RKO (cell line): Measurements from ENCODE around the gene ASB2.

Source experiments
- DNase-seq: peaks from one replicate; pipeline ENCODE4 v3.0.0-alpha.2; 2016; ENCODE audit warnings: low spot score

ASB2 gene

DNA sequence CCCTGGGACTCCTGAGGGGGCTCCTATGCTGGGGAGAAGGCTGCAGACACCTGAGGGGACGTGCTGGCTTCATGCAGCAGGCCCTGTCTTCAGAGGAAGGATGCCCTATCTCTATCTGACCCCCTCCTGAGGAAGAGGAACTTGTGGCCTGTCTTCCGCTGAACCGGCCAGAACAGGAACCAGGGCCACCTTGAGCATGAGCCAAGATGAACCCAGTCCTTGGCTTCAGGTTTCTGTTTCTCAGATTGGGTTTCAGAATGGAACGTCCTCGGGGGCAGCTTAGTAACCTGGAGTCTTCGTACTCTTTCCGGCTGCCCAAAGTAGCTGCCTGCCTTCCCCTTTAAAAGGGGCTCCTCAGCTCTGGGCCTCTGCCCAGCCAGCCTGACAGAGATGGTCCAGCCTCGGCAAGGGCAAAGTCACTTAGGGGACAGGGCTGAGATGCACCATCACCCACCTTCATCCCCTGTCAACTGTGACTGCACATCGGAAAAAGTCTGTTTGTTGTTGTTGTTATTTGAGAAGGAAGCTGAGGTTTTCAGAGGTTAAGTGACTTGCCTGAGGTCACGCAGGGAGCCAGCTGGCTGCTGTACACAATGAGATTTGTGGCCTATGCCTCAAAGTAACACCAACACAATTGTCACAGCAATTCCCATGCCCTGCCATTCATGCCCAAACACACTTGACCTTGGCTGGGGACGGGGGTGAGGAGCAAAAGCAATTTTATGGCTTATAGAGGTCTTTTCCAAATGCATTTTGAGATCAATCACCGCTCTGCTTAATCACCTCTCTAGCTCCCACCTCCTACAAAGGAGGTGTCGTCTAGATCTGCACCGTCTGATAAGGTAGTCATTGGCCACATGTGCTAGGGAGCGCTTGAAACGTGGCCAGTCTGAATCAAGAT, 13.4 kb downstream of the ASB2 start:
- no peak for DNase-seq

DNA sequence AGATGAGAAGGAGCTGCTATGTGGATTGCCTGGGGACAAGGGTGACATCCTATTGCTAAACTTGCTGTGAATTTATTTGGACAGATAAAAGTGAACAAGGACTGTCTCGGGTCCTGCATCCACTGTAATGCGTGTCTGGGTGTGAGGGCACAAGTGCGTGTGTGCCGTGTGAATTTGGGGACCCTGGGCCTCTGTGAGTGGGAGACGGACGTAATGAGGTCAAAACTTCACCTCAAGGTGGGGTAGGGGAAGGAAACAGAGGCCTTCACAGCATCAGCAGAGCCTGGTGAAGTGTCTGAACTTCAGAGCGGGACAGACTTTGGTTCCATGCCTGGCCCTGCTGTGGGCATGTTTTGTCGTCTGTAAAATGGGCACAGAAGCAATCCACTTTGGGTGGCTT, 14.8 kb downstream of the ASB2 start:
- no peak for DNase-seq

DNA sequence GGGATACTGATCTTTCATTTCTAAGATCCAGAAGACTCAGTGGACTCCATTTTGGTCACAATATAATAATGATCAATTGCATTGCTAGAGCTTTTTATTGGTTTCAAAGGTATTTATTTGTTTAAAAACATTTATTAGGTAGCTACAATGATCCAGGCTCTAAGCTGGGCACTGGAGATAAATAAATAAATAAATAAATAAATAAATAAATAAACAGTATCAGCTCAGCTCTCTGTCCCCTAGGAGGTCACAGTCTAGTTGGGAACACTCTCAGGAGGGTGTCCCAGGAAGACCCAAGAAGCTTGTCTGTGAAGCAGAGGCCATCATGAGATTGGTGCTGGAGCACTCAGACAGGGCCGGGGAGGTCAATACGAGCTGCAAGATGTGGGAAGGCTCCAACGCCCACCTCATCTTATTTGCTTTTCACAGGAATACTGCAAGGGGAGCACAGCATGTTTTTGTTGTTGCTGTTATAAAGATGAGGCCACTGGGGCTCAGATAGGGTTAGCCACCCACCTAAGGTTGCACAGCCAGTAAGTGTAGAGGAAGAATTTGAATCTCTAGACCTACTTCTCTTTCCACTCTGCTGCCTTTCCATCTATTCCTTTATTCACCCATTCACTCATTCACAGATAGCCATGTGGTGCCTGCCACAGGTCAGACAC, 15.5 kb downstream of the ASB2 start:
- no peak for DNase-seq

DNA sequence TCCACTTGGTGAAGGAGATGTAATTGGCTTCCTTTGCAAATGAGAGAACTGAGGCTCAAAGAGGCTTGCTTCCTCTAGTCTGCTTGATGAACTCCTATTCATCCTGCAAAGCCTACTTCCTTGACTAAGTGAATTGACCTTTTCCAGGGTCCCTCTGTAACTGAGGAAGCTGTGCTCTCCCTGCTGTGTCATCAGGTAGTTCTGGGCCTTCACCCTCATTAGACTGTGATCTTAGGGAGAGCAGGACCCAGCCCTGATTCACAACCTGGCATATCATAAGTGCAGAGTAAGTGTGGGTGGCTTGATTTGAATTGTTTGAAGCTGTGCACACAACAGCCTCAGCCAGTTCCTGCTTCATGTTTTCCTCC, 16.3 kb downstream of the ASB2 start:
- DNase-seq, result no peak

DNA sequence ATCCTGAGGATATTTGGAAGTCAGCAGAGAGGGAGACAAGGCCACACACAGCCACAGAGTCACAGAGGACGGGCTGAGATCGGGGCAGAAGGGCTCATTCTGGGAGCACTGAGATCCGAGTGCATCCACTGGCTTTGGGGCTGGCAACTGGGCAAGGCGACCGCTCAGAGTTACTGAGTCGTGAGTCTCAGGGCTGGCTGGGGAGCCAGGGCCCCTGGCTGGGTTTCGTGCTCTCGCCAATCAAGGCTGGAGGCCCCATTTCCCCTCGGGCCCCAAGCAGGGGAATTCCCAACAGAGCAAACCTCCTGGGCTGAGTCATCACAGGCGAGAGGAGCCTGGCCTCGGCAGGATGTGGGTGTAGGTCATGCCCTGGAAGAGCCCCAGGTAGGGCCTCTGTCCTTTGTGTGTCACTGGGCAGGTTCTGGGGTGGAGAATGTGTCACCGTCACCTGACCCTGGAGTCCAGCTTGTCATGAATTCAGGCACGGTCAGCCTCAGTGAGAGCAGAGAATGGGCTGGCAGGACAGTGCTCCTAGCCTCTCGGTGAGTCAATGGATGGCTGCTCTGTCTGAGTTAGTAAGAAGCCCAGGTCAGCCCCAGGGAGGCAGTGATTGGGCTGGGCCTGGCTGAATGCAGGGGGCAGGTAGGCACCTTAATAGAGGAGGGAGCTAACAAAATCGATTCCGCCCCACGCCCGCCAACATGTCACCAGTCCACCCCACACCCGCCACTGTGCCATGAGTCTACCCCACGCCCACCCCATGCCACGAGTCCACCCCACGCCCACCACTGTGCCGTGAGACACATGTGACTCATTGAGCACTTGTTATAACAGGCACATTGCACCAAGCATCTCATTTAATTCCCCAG, 16.9 kb downstream of the ASB2 start:
- peak; percentile 89 for DNase-seq

DNA sequence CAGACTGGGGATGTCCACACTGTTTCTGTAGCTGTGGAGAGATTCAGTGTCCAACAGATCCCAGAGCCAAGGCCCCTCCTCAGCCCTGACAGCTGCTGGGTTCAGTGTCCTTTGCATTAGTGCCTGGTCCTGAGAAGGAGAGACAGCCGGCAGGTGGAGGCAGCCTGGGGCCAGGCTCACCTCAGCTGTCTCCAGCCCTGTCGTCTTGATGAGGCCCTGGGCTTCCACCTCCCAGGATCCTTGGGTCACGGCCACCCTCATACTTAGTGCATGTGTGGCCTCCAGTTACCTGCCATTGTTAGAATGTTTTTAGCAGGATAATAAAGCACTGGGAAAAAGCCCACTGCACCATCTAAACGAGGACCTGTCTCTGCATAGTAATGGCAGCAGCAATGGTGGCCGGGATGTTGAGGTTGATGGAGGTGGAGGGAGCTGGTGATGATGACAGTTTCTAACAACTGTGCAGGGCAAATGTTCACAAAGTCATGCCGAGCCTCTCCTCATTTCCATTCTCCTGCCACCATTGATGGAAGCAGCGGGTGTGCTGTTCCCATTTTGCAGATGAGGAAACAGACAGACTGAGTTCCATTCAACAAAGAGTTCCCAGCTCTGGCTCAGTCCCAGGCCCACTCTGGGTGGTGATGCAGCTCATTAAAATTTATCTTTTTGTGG, 17.7 kb downstream of the ASB2 start:
- no peak for DNase-seq

DNA sequence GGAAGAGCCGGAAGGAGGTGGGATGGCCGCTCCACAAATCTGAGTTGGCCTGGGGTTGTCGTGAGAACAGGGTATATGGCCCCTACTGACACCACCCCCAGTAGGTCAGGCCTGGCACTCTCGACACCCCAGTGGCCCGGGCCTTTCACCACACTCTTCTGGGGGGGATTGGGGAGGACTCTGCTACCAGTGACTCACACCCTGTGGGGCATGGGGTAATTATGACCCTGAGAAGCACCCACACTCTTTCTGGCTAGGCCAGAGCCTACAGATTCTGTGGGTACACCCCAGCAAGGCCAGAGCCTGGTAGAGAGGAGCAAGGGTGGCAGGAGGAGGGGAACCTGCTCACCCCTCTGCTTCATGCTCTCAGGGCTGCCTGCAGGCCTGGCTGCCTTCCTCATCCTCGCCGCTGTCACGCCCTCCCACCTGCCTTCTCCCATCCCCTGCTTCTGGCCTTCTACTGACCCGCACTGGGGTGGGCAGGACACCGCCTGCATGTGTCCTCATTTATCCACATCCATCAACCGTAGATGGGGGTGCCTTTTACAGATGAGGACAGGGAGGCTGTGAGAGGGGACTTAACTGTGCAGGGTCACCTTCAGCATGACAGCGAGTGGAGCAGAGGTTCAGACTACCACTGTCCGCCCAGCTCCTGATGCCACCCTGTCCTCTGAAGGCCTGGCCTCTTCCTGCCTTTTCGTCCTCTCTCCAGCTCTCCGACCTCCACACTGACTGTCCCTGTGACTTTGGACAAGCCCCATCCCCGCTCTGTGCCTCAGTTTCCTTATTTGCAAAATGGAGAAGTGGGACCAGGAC, 18.4 kb downstream of the ASB2 start:
- no peak for DNase-seq

DNA sequence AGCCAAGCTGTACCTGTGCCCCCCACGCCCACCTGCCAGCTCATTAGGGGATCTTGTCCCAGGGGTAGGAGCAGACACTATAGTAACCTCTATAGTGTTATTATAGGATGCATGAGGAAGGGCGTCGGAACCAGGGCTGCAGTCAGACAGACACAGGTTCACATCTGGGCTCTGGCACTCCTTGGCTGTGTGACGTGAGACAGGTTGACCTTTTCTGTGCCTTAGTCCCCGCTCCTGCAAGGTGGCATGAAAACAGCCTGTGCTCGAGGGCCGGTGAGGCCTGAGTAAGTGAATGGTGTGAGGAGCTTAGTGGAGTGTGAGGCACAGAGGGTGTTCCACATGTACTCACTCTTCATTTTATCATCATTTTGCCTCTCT, 19.0 kb downstream of the ASB2 start:
- DNase-seq, result no peak

DNA sequence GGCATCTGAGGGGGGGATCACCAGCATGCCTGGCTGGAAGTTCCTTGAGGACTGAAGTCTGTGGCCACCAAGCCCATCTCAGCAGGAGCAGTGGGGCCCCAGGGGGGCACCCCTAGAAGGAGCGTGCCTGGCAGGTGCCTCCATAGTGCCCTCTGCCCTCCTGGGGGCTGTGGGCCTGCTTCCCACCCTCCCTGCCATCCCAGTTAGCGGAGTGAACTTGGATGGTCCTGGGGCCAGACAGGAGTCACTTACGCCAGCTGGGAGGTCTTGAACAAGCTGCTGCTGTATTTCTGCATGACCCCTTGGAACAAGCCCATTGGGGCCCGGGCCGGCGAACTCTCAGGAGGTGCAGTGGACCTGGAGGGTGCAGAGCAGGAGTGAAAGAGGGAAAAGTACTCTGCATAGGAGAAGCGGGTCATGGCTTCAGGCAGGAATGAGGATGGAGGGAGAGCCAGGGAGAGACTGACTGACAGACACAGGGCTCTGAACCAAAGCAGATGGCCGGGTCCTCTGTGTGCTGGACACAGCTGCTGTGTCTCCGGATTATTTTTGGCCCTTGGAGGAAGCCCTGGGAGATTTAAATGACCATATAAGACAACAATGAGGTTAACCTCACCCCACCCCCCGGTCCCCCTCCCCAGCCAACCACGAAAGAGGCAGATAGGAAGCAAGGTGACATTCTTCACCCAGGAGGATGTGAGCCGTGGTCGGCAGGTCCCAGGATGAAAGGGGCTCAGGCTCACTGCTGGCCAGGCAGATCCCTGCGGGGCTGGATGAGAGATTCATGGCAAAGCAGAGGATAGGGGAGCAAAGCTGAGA, 19.6 kb downstream of the ASB2 start:
- no peak for DNase-seq

DNA sequence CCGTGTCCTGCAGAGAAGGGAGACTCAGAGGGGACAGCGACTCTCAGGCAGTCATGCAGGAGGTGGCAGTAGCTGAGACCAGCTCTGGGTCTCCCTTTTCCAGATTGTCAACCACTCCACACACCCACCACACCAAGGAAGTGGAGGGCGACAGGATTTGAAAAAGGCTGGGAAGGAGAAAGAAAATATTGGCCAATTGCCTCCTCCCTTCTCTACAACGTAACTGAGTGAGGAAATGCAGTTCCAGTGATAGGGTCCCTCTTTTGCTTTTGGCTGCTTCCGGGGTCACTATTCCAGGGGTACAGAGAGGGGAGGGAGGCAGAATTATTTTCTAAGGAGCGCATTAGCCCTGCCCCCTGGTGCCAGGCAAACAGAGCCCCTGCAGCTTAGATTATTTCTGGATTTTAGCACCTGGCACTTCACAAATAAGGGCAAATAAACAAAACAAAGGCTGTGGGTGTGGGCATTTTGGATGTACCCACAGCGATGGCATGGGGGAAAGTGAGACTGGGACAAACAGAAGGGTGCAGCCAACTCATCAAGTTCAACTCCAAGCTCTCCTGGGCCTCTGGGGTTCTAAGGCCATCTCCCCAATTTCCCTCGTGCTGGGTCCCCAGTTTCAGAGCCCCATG, 20.4 kb downstream of the ASB2 start:
- DNase-seq, result no peak

DNA sequence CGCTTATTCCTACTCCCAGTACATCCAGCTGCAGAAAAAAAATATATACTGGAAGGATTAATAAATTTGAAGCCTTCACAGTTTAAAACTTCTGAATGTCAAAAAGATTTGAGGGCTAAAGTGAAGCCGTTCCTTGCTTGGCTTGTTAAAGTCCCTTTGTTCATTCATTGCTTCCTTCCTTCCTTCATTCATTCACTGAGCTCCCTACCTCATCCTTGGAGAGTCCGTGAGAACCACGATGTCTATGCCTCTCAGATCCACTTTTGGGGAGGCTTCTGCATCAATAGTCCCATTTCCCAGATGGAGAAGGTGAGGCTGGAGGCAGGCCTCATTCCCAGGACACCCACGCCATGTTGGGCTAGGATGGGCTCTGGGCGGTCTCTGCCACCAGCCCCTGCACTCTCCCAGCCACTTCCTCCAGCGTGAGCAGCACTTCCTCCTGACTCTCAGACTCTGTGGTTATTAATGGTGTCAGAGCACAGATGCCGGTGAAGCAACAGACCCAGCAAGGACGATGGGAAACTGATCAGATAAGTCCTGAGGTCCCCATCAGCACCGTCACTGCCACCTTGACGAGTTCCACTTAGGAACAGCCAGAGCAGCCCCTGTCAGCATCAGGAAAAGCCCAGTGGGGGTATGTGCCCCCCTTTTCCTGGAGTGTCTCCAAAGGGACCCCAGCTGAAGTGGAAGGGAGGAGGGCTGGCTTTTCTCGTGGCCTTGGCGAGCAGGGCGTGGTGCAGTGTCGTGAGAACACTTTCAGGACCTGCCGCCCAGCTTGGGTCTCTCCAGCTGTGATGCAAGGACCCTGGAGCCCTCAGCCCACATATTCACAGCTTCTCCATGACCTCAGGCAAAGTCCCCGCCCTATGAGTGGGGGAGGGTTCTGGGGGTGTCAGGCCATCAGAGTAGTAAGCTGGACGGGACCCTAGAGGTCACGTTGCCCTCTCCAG, 21.2 kb downstream of the ASB2 start:
- DNase-seq, result no peak

DNA sequence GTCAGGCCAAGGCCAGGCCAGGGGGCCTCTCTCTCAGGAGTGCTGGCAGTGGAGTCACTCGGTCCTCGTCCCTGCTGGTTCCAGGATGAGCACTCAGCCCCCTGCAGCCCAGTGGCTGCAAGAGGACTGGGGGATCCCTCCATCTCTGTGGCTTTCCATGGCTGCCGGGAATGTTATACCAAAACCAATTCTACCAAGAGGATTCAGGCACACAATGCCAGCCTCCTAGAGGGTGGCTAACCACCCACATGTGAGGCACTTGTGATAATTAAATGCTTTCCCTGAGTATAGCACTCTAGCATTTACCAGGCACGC, 21.9 kb downstream of the ASB2 start:
- DNase-seq, result no peak

DNA sequence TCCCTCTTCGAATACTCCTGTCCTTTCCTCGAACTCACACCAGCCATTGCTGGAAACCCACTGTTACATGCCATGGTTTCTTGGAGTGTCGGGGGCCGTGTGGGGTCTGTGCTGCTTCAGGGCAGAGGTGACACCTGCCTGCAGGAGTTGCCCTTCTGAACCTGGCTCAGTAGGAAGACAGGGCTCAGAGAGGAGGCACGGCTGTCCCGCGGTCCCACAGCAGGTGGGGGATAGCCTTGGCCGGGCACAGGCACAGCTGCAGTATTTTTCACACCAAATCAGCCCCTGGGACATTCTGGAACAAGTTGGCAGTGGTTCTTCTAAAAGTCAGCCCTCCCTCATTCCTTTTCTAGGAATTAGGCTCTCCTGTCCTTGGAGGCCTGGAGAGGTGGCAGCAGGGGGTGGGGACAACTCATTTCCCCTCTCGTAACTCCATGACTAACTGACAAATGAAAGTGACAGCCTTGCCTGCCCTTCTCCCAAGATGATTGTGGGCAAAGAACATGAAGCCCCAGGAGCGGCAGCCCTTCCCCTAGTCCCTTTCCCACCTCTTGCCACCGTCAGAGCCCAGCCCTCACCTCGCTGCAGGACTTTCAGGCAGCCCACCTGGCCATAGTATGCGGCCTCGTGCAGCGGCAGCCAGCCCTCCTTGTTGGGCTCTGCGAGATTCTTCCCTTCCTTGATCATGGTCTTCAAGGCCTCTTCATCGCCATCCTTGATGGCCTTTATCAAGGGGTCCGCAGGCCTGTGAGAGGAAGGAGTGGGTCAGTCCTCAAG, 22.4 kb downstream of the ASB2 start:
- no peak for DNase-seq

DNA sequence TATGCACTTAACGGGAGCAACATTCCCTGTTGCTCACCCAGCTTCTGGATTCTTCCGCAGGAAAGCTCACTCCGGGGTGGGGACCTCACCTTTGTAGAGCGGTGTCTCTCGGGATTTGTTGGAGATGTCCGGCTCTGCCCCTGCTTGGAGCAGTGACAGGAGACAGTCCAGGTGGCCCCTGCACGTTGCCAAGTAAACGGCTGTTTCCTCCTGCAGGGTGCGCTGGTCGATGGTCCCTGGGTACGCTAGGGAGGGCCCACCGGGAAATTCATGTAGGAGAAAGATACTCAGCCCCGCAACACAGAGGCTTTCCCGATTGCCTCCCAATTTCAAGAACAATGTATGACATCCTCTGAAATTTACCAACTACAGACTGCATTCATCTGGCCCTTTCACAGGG, 23.1 kb downstream of the ASB2 start:
- no peak for DNase-seq

DNA sequence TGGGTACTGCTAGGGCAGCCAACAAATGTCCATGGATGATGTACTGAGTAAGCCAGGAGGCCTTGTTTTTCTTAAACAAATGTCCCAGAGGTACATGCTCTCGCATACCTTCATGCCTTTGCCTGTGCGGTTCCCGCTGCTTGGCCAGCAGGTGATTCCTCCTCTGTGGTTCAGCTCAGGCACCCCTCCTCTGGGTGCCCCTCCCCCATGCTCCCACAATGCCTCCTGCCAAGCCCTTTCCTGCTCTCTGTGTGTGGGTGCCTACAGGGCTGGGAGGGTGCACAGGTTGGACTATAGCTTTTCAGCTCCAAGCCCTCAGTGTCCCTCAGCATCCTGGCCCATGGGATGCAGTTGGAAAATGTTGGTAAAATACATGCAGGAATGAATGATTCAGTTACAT, 23.5 kb downstream of the ASB2 start:
- DNase-seq, result no peak

DNA sequence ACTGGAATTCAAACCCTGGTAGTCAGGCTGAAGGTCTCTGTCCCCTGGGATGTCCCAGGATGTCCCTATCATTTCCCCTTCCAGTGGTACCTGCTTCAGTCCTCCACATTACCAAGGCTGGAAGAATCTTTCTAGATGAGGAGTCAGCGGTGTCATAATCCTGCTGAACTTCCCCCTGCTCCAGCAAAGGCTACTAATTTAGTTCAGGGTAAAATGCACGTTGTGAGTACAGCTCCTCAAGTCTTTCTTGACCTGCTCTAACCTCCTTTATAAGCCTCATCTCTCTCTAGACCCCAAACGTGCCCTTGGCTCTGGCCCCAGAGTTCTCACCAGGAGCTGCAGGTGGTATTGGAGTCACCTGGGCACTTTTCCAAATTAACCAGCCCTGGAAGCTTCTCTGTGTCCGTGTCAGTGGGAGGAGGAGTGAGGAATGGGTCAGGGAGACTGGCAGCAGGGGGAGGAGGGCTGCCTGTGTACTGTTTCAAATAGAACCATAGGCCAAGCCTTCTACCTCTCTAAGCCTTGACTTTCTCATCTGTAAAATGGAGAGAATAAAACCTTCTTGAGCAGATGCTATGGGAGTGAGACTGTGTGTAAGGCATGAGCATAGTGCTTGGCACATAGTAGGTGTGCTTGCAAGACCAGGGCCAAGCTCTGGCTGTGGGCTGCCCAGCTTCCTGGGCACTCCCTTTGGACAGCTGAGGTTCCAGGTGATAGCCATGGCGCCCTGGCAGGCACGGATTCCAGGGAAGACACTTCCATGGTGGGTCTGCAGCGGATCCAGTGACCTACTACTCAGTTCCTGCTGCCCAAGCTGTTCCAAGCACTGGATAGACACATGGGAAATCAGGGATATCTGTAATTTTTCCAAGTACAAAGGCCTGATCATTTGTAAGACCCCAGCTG, 24.5 kb downstream of the ASB2 start:
- DNase-seq, result no peak
